ENCODE measurements around the gene SCRT2. TPM values are rescaled to one million over a fixed set of nuclear protein-coding genes. Genes with fewer than 3 reads are reported as not detected.

Gene SCRT2
- total and polyA plus RNA-seq, 2 of the 4 experiments (the other 2 are of a cell fraction): not detected

DNA sequence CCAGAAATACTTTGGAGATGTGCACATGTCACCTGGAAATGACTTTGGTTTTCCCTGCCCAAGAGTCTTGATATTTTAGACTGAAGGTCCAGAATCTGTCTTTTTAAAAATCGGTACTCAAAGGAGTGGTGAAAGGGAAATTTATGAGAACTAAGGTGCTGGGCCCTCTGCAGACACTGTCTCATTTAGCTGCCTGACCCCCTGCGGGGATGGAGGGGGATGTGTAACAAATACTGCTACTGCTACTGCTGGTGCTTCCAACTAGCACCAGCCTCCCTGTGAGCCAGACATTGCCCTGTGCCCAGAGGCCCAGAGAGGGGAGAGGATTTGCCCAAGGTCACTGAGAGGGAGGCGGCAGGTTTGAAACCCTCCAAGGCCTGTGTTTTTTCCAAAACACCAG lies 7.0 kb downstream of the SCRT2 start:
- CTCF ChIA-PET: no interaction called here

More for the DNA sequence above, 7.0 kb downstream of the SCRT2 start:
- Histone ChIP-seq H3K4me1 (ENCODE audit: control insufficient read depth, insufficient read depth, low read length) (no peaks in the 10 kb centered on the region), H3K14ac (replicated peaks; ENCODE audit: low read depth, low read length) (no peak overlapping the region), H3K4me3 (ENCODE audit: insufficient read depth, low read depth, low read length) (no peak overlapping the region), H2BK120ac (ENCODE audit: low read depth, low read length) (no peak overlapping the region), H3K27ac (ENCODE audit: insufficient read depth, low read length) (no peak overlapping the region), H3K4ac (ENCODE audit: low read depth, low read length) (no peak overlapping the region), H3K9ac (ENCODE audit: low read depth, low read length) (no peak overlapping the region), H4K91ac (ENCODE audit: insufficient read depth, low read depth, low read length) (no peak overlapping the region), H3K9me3 (ENCODE audit: control insufficient read depth, insufficient read depth, low read length) (no peaks in the 10 kb centered on the region), H4K20me1 (ENCODE audit: insufficient read depth, low read length) (no peaks in the 10 kb centered on the region), H3K4me2 (ENCODE audit: low read depth, low read length) (no peak overlapping the region), H3K18ac (ENCODE audit: low read depth, low read length) (no peak overlapping the region), H3K27me3 (ENCODE audit: control insufficient read depth, insufficient read depth, low read length) (peaks cover 85% of the 10 kb centered on the region), H3K9me1 (ENCODE audit: insufficient read depth, low read length) (no peaks in the 10 kb centered on the region), H4K5ac (ENCODE audit: low read depth, low read length) (no peak overlapping the region), H4K8ac (ENCODE audit: low read depth in 2 of 2, low read length in 2 of 2) (no peak overlapping the region), H2BK20ac (ENCODE audit: low read depth, low read length) (no peak overlapping the region), H3K23ac (ENCODE audit: low read depth, low read length) (no peak overlapping the region), H2AK5ac (ENCODE audit: low read depth, low read length) (no peak overlapping the region), H3K36me3 (ENCODE audit: control insufficient read depth, insufficient read depth, low read length) (no peaks in the 10 kb centered on the region), H3K56ac (ENCODE audit: extremely low read depth, insufficient read depth, low read length) (no peak overlapping the region), H3K79me1 (ENCODE audit: low read depth in 1 of 2, low read length in 2 of 2) (no peaks in the 10 kb centered on the region), H2AFZ (replicated peaks; ENCODE audit: low read length, poor library complexity) (no peak overlapping the region), H2BK15ac (ENCODE audit: low read depth, low read length) (no peak overlapping the region), H2BK5ac (ENCODE audit: low read depth, low read length, poor library complexity, severe bottlenecking) (no peak overlapping the region), H2AK9ac (replicated peaks; ENCODE audit: low read depth, low read length, poor library complexity) (no peak overlapping the region)
- in situ Hi-C loops (cut with MboI; ENCODE audit: low sequenced_read_pairs) (no loop called here), intact Hi-C loops (cut with micrococcal nuclease) (no loop called here), dilution Hi-C loops (cut with HindIII; ENCODE audit: low sequenced_read_pairs, unreplicated experiment) (no loop called here)
- POLR2A ChIA-PET (ENCODE audit: unreplicated experiment): no interaction called here
- BruUV-seq (replicated peaks): no TSS peak
- ATAC-seq (ENCODE audit: low read depth): no peak
- no peak for DNase-seq
- WGBS, 2 experiments (ENCODE audit: extremely low coverage in 2 of 2, insufficient read length in 1 of 2): 33% methylated on average over 1 of the region's 3 CpGs; no CpG with 5 or more reads in 1 of the 2 experiments
- TF ChIP-seq, protein P1, sequence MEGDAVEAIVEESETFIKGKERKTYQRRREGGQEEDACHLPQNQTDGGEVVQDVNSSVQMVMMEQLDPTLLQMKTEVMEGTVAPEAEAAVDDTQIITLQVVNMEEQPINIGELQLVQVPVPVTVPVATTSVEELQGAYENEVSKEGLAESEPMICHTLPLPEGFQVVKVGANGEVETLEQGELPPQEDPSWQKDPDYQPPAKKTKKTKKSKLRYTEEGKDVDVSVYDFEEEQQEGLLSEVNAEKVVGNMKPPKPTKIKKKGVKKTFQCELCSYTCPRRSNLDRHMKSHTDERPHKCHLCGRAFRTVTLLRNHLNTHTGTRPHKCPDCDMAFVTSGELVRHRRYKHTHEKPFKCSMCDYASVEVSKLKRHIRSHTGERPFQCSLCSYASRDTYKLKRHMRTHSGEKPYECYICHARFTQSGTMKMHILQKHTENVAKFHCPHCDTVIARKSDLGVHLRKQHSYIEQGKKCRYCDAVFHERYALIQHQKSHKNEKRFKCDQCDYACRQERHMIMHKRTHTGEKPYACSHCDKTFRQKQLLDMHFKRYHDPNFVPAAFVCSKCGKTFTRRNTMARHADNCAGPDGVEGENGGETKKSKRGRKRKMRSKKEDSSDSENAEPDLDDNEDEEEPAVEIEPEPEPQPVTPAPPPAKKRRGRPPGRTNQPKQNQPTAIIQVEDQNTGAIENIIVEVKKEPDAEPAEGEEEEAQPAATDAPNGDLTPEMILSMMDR (conservative IDR thresholded peaks at IDR 0.05; ENCODE audit: low read depth, low read length): no peak
- TF ChIP-seq NFE2L2 (IDR thresholded peaks at IDR 0.05; ENCODE audit: low read depth, low read length) (no peak), RCOR1 (IDR thresholded peaks at IDR 0.05; ENCODE audit: insufficient replicate concordance, low read length) (no peak), CHD1 (IDR thresholded peaks at IDR 0.05; ENCODE audit: low read depth, low read length) (no peak)
- TF ChIP-seq, protein P2, sequence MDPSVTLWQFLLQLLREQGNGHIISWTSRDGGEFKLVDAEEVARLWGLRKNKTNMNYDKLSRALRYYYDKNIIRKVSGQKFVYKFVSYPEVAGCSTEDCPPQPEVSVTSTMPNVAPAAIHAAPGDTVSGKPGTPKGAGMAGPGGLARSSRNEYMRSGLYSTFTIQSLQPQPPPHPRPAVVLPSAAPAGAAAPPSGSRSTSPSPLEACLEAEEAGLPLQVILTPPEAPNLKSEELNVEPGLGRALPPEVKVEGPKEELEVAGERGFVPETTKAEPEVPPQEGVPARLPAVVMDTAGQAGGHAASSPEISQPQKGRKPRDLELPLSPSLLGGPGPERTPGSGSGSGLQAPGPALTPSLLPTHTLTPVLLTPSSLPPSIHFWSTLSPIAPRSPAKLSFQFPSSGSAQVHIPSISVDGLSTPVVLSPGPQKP (IDR thresholded peaks at IDR 0.05; ENCODE audit: borderline replicate concordance, low read depth, low read length): no peak
